Fibroblast of lung (primary cell): Measurements from ENCODE around the gene FUCA2. TPM values are rescaled to one million over a fixed set of nuclear protein-coding genes. Genes with fewer than 3 reads are reported as not detected.

Experiments
- DNase-seq, 2 donors: peaks; one replicate each; pipeline versions ENCODE4 v3.0.0 to v3.0.0-alpha.2; 2010; ENCODE audit warnings: low read depth in 2 of 2
- H2AFZ ChIP-seq: 2 replicates; pipeline ENCODE4 v1.5.1; 2012; ENCODE audit warnings: low read length, control low read depth, inconsistent platforms
- H3K27ac ChIP-seq: 2 replicates; pipeline ENCODE4 v1.5.1; 2011; ENCODE audit warnings: low read length, control low read depth; ENCODE audit not compliant: insufficient read depth
- H3K27me3 ChIP-seq: 2 replicates; pipeline ENCODE4 v1.5.1; 2011; ENCODE audit warnings: mild to moderate bottlenecking, low read length; ENCODE audit not compliant: control insufficient read depth, insufficient read depth
- H3K36me3 ChIP-seq: 2 replicates; pipeline ENCODE4 v1.5.1; 2011; ENCODE audit warnings: low read length; ENCODE audit not compliant: control insufficient read depth, insufficient read depth
- H3K4me1 ChIP-seq: 2 replicates; pipeline ENCODE4 v1.5.1; 2011; ENCODE audit warnings: low read length; ENCODE audit not compliant: control insufficient read depth, insufficient read depth; ENCODE audit errors: extremely low read depth
- H3K4me2 ChIP-seq: 2 replicates; pipeline ENCODE4 v1.5.1; 2011; ENCODE audit warnings: low read length, control low read depth; ENCODE audit not compliant: insufficient read depth; ENCODE audit errors: extremely low read depth
- H3K4me3 ChIP-seq, 4 experiments: fragments of 200-600 bp in 1 of 4; sonication (generic) in 1 of 4; replicated peaks in 1 of 4; 2 replicates each; pipeline ENCODE4 v1.5.1; 2011 to 2016; ENCODE audit warnings: low read length in 4 of 4, low read depth in 3 of 4, mild to moderate bottlenecking in 3 of 4, control low read depth in 2 of 4, inconsistent platforms in 1 of 4, mixed read lengths in 1 of 4; ENCODE audit not compliant: insufficient read depth in 1 of 4; ENCODE audit errors: control extremely low read depth in 1 of 4
- H3K79me2 ChIP-seq: 2 replicates; pipeline ENCODE4 v1.5.1; 2012; ENCODE audit warnings: mild to moderate bottlenecking, low read length, inconsistent platforms; ENCODE audit not compliant: control insufficient read depth, insufficient read depth
- H3K9ac ChIP-seq: 2 replicates; pipeline ENCODE4 v1.5.1; 2011; ENCODE audit warnings: mild to moderate bottlenecking, low read length, control low read depth; ENCODE audit not compliant: insufficient read depth
- H3K9me3 ChIP-seq: 2 replicates; pipeline ENCODE4 v1.5.1; 2012; ENCODE audit warnings: low read depth, low read length; ENCODE audit not compliant: control insufficient read depth, insufficient read depth
- H4K20me1 ChIP-seq: 2 replicates; pipeline ENCODE4 v1.5.1; 2011; ENCODE audit warnings: low read length; ENCODE audit not compliant: control insufficient read depth, insufficient read depth; ENCODE audit errors: extremely low read depth
- EZH2 ChIP-seq: IDR thresholded peaks from 2 replicates; pipeline ENCODE4 v1.5.1; 2012; ENCODE audit warnings: low read length, control low read depth, mild to moderate bottlenecking; ENCODE audit errors: missing control alignments
- polyA plus RNA-seq, 2 donors: library from polyadenylated mRNA; depleted of rRNA in 1 of 2; stranded (reverse) in 1 of 2; unstranded in 1 of 2; fragments of >200 nt; gene quantifications; 2 replicates each; pipeline ENCODE4 v1.2.1, GENCODE V29; 2011 to 2012; ENCODE audit warnings: missing spikeins in 1 of 2
- total RNA-seq: library from RNA; depleted of rRNA; stranded (reverse); fragments of >200 nt; gene quantifications from 2 replicates; pipeline ENCODE4 v1.2.1, GENCODE V29; 2014
- TF ChIP-seq, protein P1 (sequence below), 2 donors: IDR thresholded peaks in 1 of 2; conservative IDR thresholded peaks in 1 of 2; 1 replicate in 1 of 2; 2 replicates in 1 of 2; pipeline ENCODE4 v1.5.1; 2011 to 2012; ENCODE audit warnings: low read length in 2 of 2, control low read depth in 1 of 2, inconsistent platforms in 1 of 2, low read depth in 1 of 2, mild to moderate bottlenecking in 1 of 2

Gene FUCA2
- total and polyA plus RNA-seq, 2 donors (not counting 1 experiment from before 2014, with no cell fraction given), result 60.8 to 107 TPM

DNA sequence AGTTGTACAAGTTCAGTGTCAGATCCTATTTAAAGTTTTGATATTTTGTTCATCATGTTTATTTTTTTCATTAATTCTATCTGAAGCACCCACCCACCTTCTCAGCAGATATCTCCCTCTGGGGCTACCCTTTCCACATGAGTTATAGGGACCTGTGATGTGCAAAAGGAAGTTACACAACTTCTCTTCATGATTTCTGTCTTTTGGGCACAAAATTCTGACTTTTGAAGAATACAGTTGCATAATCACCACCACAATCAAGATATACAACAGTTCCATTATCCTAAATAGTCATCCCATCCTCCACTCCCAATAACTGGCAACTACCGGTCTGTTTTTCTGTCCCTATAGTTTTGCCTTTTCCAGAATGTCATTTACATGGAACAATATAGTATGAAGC is 13.8 kb upstream of the FUCA2 start:
- Histone ChIP-seq H3K4me2 (no peak overlapping the region), H3K36me3 (no peaks in the 10 kb centered on the region), H2AFZ (no peak overlapping the region), H3K79me2 (no peaks in the 10 kb centered on the region), H3K27me3 (no peaks in the 10 kb centered on the region), H3K27ac (no peak overlapping the region), H4K20me1 (no peaks in the 10 kb centered on the region), H3K4me1 (no peaks in the 10 kb centered on the region), H3K9ac (no peak overlapping the region), H3K9me3 (no peaks in the 10 kb centered on the region), H3K4me3 (no peak overlapping the region)
- TF ChIP-seq EZH2, result no peak
- TF ChIP-seq, protein P1, sequence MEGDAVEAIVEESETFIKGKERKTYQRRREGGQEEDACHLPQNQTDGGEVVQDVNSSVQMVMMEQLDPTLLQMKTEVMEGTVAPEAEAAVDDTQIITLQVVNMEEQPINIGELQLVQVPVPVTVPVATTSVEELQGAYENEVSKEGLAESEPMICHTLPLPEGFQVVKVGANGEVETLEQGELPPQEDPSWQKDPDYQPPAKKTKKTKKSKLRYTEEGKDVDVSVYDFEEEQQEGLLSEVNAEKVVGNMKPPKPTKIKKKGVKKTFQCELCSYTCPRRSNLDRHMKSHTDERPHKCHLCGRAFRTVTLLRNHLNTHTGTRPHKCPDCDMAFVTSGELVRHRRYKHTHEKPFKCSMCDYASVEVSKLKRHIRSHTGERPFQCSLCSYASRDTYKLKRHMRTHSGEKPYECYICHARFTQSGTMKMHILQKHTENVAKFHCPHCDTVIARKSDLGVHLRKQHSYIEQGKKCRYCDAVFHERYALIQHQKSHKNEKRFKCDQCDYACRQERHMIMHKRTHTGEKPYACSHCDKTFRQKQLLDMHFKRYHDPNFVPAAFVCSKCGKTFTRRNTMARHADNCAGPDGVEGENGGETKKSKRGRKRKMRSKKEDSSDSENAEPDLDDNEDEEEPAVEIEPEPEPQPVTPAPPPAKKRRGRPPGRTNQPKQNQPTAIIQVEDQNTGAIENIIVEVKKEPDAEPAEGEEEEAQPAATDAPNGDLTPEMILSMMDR (conservative IDR thresholded peaks at IDR 0.05 in 1 of 2, IDR thresholded peaks at IDR 0.05 in 1 of 2; ENCODE audit: low read depth in 1 of 2, low read length in 2 of 2), result no peak
- no peak for DNase-seq

DNA sequence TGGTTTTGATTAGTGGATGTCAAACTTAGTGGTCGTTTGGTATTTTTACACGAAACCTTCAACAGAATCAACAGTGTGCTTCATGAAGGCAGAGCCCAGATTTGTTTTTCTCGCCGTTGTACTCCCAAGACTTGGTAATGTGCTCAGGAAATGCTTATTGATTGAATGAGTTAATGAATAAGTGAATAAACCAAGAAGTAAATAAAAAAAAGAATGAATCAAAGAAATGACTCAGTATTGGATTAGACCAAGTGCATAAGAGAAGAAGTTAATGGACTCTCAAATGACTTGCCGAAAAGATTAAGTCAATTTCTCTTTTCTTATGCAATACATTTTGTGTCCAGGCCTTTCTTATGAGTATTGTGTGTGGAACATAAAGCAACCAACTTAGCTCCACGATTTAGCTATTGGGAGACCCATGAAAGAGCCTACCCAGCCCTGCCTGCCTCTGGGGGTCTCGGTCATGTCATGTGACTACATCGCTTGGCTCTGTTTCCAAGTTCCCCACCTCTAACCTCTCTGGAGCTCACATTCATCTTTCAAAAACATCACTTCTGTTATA is 10.6 kb upstream of the FUCA2 start:
- TF ChIP-seq EZH2, result no peak
- TF ChIP-seq, protein P1 (conservative IDR thresholded peaks at IDR 0.05 in 1 of 2, IDR thresholded peaks at IDR 0.05 in 1 of 2; ENCODE audit: low read depth in 1 of 2, low read length in 2 of 2), result no peak
- Histone ChIP-seq H3K27ac (no peak overlapping the region), H3K27me3 (peaks cover 8% of the 10 kb centered on the region), H3K4me2 (no peak overlapping the region), H3K4me3 (no peak overlapping the region), H3K4me1 (no peaks in the 10 kb centered on the region), H3K79me2 (no peaks in the 10 kb centered on the region), H3K36me3 (no peaks in the 10 kb centered on the region), H4K20me1 (no peaks in the 10 kb centered on the region), H3K9ac (no peak overlapping the region), H3K9me3 (no peaks in the 10 kb centered on the region), H2AFZ (no peak overlapping the region)
- no peak for DNase-seq

DNA sequence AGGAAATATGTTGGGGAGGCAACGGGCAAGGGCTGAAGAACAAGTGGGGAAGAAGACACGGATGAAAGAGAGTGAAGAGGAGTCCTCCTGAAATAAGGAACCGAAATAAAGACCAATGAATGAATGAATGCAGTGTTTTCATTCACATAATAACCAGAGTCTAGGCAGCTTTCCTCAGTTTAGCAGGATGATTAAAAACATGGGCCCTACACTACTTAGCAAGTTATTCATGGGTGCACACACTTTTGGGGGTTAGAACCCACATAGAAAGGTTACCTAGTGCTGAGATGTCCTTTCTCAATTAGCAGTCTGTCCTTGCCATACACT is 5.9 kb upstream of the FUCA2 start:
- Histone ChIP-seq H4K20me1 (no peaks in the 10 kb centered on the region), H3K4me2 (no peak overlapping the region), H3K4me3 (no peak overlapping the region), H2AFZ (no peak overlapping the region), H3K79me2 (no peaks in the 10 kb centered on the region), H3K36me3 (no peaks in the 10 kb centered on the region), H3K4me1 (peaks cover 2% of the 10 kb centered on the region), H3K27me3 (peaks cover 8% of the 10 kb centered on the region), H3K27ac (no peak overlapping the region), H3K9ac (no peak overlapping the region), H3K9me3 (no peaks in the 10 kb centered on the region)
- DNase-seq, result no peak
- TF ChIP-seq, protein P1 (conservative IDR thresholded peaks at IDR 0.05 in 1 of 2, IDR thresholded peaks at IDR 0.05 in 1 of 2; ENCODE audit: low read depth in 1 of 2, low read length in 2 of 2), result no peak
- no peak for TF ChIP-seq EZH2
